Measurements from ENCODE around the gene EDAR.

GRCh38 chr2:108979461-108979860, 9.6 kb downstream of the EDAR start:
- TF ChIP-seq CTCF (IDR thresholded peaks at IDR 0.05; ENCODE audit: insufficient read depth, low read depth, low read length) (no peak), EZH2 (IDR thresholded peaks at IDR 0.05; ENCODE audit: insufficient read depth, low read length) (no peak)

Measured in astrocyte (in vitro differentiated cells and primary cell).